ENCODE measurements around the gene POLN.

The POLN gene

GRCh38 chr4:2172627-2173231, 69.2 kb downstream of the POLN start:
- H3K36me3 Mint-ChIP-seq (ENCODE audit: low read depth) = no peaks in the 10 kb centered on the region
- peaks cover 3% of the 10 kb centered on the region for H3K27me3 Mint-ChIP-seq (ENCODE audit: low read depth)
- no peak for TF ChIP-seq CTCF (IDR thresholded peaks at IDR 0.05; ENCODE audit: unreplicated experiment in 3 of 3)
- no peaks in the 10 kb centered on the region for H3K4me1 Mint-ChIP-seq
- no peaks in the 10 kb centered on the region for H3K9me3 Mint-ChIP-seq
- H3K4me3 Mint-ChIP-seq = no peak overlapping the region
- H3K27ac Mint-ChIP-seq = no peak overlapping the region

- Mint-ChIP-seq H3K36me3 (ENCODE audit: low read depth) (no peaks in the 10 kb centered on the region), H3K27ac (no peak overlapping the region), H3K27me3 (ENCODE audit: low read depth) (peaks cover 3% of the 10 kb centered on the region), H3K9me3 (no peaks in the 10 kb centered on the region), H3K4me3 (no peak overlapping the region), H3K4me1 (no peaks in the 10 kb centered on the region)
- no peak for TF ChIP-seq CTCF (IDR thresholded peaks at IDR 0.05; ENCODE audit: unreplicated experiment in 3 of 3)
These were observed 69.8 kb downstream of the POLN start for GRCh38 chr4:2172161-2172560.

- TF ChIP-seq CTCF (IDR thresholded peaks at IDR 0.05; ENCODE audit: unreplicated experiment in 3 of 3) = no peak
- Mint-ChIP-seq H3K4me1 (peaks cover 2% of the 10 kb centered on the region), H3K27ac (no peak overlapping the region), H3K4me3 (no peak overlapping the region), H3K9me3 (no peaks in the 10 kb centered on the region), H3K27me3 (ENCODE audit: low read depth) (no peaks in the 10 kb centered on the region), H3K36me3 (ENCODE audit: low read depth) (no peaks in the 10 kb centered on the region)
These were observed 73.2 kb downstream of the POLN start for GRCh38 chr4:2168469-2169319.

- H3K4me3 Mint-ChIP-seq = no peak overlapping the region
- H3K4me1 Mint-ChIP-seq = peaks cover 20% of the 10 kb centered on the region
- H3K9me3 Mint-ChIP-seq = no peaks in the 10 kb centered on the region
- TF ChIP-seq CTCF (IDR thresholded peaks at IDR 0.05; ENCODE audit: unreplicated experiment in 3 of 3) = no peak
- no peaks in the 10 kb centered on the region for H3K27me3 Mint-ChIP-seq (ENCODE audit: low read depth)
- H3K27ac Mint-ChIP-seq = no peak overlapping the region
- no peaks in the 10 kb centered on the region for H3K36me3 Mint-ChIP-seq (ENCODE audit: low read depth)
These were observed 75.7 kb downstream of the POLN start for GRCh38 chr4:2166253-2166652.

- Mint-ChIP-seq H3K27me3 (ENCODE audit: low read depth) (no peaks in the 10 kb centered on the region), H3K4me3 (no peak overlapping the region), H3K36me3 (ENCODE audit: low read depth) (no peaks in the 10 kb centered on the region), H3K27ac (no peak overlapping the region), H3K9me3 (no peaks in the 10 kb centered on the region), H3K4me1 (peaks cover 20% of the 10 kb centered on the region)
- TF ChIP-seq CTCF (IDR thresholded peaks at IDR 0.05; ENCODE audit: unreplicated experiment in 3 of 3) = no peak
These were observed 76.5 kb downstream of the POLN start for GRCh38 chr4:2165391-2165790.

Measured in nephron (organoid).